ENCODE results near the gene ACO2. TPM values are rescaled to one million over a fixed set of nuclear protein-coding genes. Genes with fewer than 3 reads are reported as not detected.

Gene ACO2
- total RNA-seq, 1 donor from 2014 or later = 67.2 TPM

- Histone ChIP-seq H3K27ac (ENCODE audit: low read depth, low read length) (no peak overlapping the region), H3K79me2 (ENCODE audit: insufficient read depth, low read length) (no peaks in the 10 kb centered on the region), H3K4me2 (ENCODE audit: low read length) (no peak overlapping the region), H3K4me3 (ENCODE audit: insufficient read depth, low read depth, low read length) (no peak overlapping the region), H3K9ac (ENCODE audit: low read length) (no peak overlapping the region), H3K27me3 (ENCODE audit: insufficient read depth, low read length) (no peaks in the 10 kb centered on the region), H3K9me3 (ENCODE audit: insufficient read depth, low read depth, low read length) (no peaks in the 10 kb centered on the region), H4K20me1 (ENCODE audit: insufficient read depth, low read length) (peaks cover 32% of the 10 kb centered on the region), H3K36me3 (ENCODE audit: insufficient read depth, low read length) (peaks cover 9% of the 10 kb centered on the region), H2AFZ (ENCODE audit: low read depth, low read length) (no peak overlapping the region), H3K4me1 (ENCODE audit: insufficient read depth, low read length) (peaks cover 9% of the 10 kb centered on the region)
- no peaks in the 10 kb centered on the region for H3K27me3 Mint-ChIP-seq (ENCODE audit: low read depth, unreplicated experiment)
- peaks cover 2% of the 10 kb centered on the region for H3K9me3 Mint-ChIP-seq (ENCODE audit: unreplicated experiment)
- H3K4me1 Mint-ChIP-seq (ENCODE audit: low read depth, unreplicated experiment) = peaks cover 6% of the 10 kb centered on the region
- peaks cover 4% of the 10 kb centered on the region for H3K36me3 Mint-ChIP-seq (ENCODE audit: low read depth, unreplicated experiment)
- H3K27ac Mint-ChIP-seq (ENCODE audit: unreplicated experiment) = no peak overlapping the region
- no peak for FAIRE-seq
- no peak for DNase-seq (ENCODE audit: low read depth)
- no peak overlapping the region for H3K4me3 Mint-ChIP-seq (ENCODE audit: unreplicated experiment)
- TF ChIP-seq CTCF (IDR thresholded peaks at IDR 0.05; ENCODE audit: insufficient read depth, low read depth, low read length) (no peak), EZH2 (IDR thresholded peaks at IDR 0.05; ENCODE audit: insufficient read depth, low read length) (no peak)
Observed at GRCh38 chr22:41521126-41521525, 52.2 kb downstream of the ACO2 start.

GRCh38 chr22:41522813-41523212 is 53.9 kb downstream of the ACO2 start:
- Mint-ChIP-seq H3K27me3 (ENCODE audit: low read depth, unreplicated experiment) (no peaks in the 10 kb centered on the region), H3K27ac (ENCODE audit: unreplicated experiment) (no peak overlapping the region), H3K9me3 (ENCODE audit: unreplicated experiment) (peaks cover 2% of the 10 kb centered on the region), H3K36me3 (ENCODE audit: low read depth, unreplicated experiment) (peaks cover 4% of the 10 kb centered on the region), H3K4me1 (ENCODE audit: low read depth, unreplicated experiment) (peaks cover 4% of the 10 kb centered on the region), H3K4me3 (ENCODE audit: unreplicated experiment) (no peak overlapping the region)
- Histone ChIP-seq H3K27ac (ENCODE audit: low read depth, low read length) (no peak overlapping the region), H3K4me1 (ENCODE audit: insufficient read depth, low read length) (peaks cover 9% of the 10 kb centered on the region), H3K9ac (ENCODE audit: low read length) (no peak overlapping the region), H2AFZ (ENCODE audit: low read depth, low read length) (no peak overlapping the region), H4K20me1 (ENCODE audit: insufficient read depth, low read length) (peaks cover 40% of the 10 kb centered on the region), H3K4me3 (ENCODE audit: insufficient read depth, low read depth, low read length) (no peak overlapping the region), H3K4me2 (ENCODE audit: low read length) (no peak overlapping the region), H3K9me3 (ENCODE audit: insufficient read depth, low read depth, low read length) (no peaks in the 10 kb centered on the region), H3K27me3 (ENCODE audit: insufficient read depth, low read length) (no peaks in the 10 kb centered on the region), H3K36me3 (ENCODE audit: insufficient read depth, low read length) (peaks cover 15% of the 10 kb centered on the region), H3K79me2 (ENCODE audit: insufficient read depth, low read length) (no peaks in the 10 kb centered on the region)
- FAIRE-seq = no peak
- DNase-seq (ENCODE audit: low read depth) = no peak
- TF ChIP-seq EZH2 (IDR thresholded peaks at IDR 0.05; ENCODE audit: insufficient read depth, low read length) (no peak), CTCF (IDR thresholded peaks at IDR 0.05; ENCODE audit: insufficient read depth, low read depth, low read length) (no peak)

- Histone ChIP-seq H3K4me2 (ENCODE audit: low read length) (no peak overlapping the region), H3K9me3 (ENCODE audit: insufficient read depth, low read depth, low read length) (no peaks in the 10 kb centered on the region), H3K36me3 (ENCODE audit: insufficient read depth, low read length) (peaks cover 22% of the 10 kb centered on the region), H3K79me2 (ENCODE audit: insufficient read depth, low read length) (peaks cover 3% of the 10 kb centered on the region), H4K20me1 (ENCODE audit: insufficient read depth, low read length) (peaks cover 43% of the 10 kb centered on the region), H3K4me1 (ENCODE audit: insufficient read depth, low read length) (peaks cover 9% of the 10 kb centered on the region), H3K9ac (ENCODE audit: low read length) (peak overlapping the region; percentile 24), H2AFZ (ENCODE audit: low read depth, low read length) (no peak overlapping the region), H3K27me3 (ENCODE audit: insufficient read depth, low read length) (no peaks in the 10 kb centered on the region), H3K27ac (ENCODE audit: low read depth, low read length) (peak overlapping the region; percentile 58), H3K4me3 (ENCODE audit: insufficient read depth, low read depth, low read length) (no peak overlapping the region)
- FAIRE-seq (no peak), DNase-seq (ENCODE audit: low read depth) (peak; percentile 46)
- H3K27ac Mint-ChIP-seq (ENCODE audit: unreplicated experiment) = no peak overlapping the region
- peaks cover 2% of the 10 kb centered on the region for H3K9me3 Mint-ChIP-seq (ENCODE audit: unreplicated experiment)
- no peak for TF ChIP-seq CTCF (IDR thresholded peaks at IDR 0.05; ENCODE audit: insufficient read depth, low read depth, low read length)
- TF ChIP-seq EZH2 (IDR thresholded peaks at IDR 0.05; ENCODE audit: insufficient read depth, low read length) = no peak
- no peak overlapping the region for H3K4me3 Mint-ChIP-seq (ENCODE audit: unreplicated experiment)
- H3K27me3 Mint-ChIP-seq (ENCODE audit: low read depth, unreplicated experiment) = no peaks in the 10 kb centered on the region
- H3K36me3 Mint-ChIP-seq (ENCODE audit: low read depth, unreplicated experiment) = peaks cover 5% of the 10 kb centered on the region
- H3K4me1 Mint-ChIP-seq (ENCODE audit: low read depth, unreplicated experiment) = peaks cover 4% of the 10 kb centered on the region
Observed at GRCh38 chr22:41523464-41524221, 54.7 kb downstream of the ACO2 start.

All from astrocyte (in vitro differentiated cells and primary cell).